Posterior vena cava (tissue), 2 donors: ENCODE data around the gene CNIH1. TPM values are rescaled to one million over a fixed set of nuclear protein-coding genes. Genes with fewer than 3 reads are reported as not detected.
A peak's percentile ranks its signal among the peaks of the same experiment; 100 is the strongest.

Experiments
- DNase-seq: peaks from one replicate; pipeline ENCODE4 v3.0.0-alpha.2; 2020; ENCODE audit warnings: low spot score
- intact Hi-C, 2 donors: fragments of 100-400 bp; cut with DNase I; formaldehyde crosslinking; loops; one replicate each; pipeline versions ENCODE4 v1.14.1 to v1.14.2; 2022 to 2023
- long read RNA-seq, 2 donors: library from polyadenylated mRNA; unstranded; transcript quantifications; one replicate each; pipeline ENCODE4 v2.0.0, GENCODE V29; 2020 to 2021
- total RNA-seq, 2 donors: library from RNA; stranded (reverse); fragmentation: NEBNext Ultra II Directional; extraction: Animal tissue kit (Norgen Biotek cat#: 25700); gene quantifications; one replicate each; pipeline ENCODE4 v1.2.1, GENCODE V29; 2021
- donor health status: DM: yes; HTN: yes; CAD: no.
- donor health status: DM: yes; HTN: yes; CAD: no.

CNIH1 gene
- 100 to 1,000 TPM; 104 to 110 TPM for total RNA-seq
- long read RNA-seq, donor 1, full-length matches to known transcripts: 22 of 30 reads
- long read RNA-seq, donor 1, partial matches to known transcripts: 0 of 30 reads
- long read RNA-seq, donor 1, other reads (novel, unspliced or antisense): 8 of 30 reads
- long read RNA-seq, donor 2, full-length matches to known transcripts: 159 of 164 reads
- long read RNA-seq, donor 2, partial matches to known transcripts: 3 of 164 reads
- long read RNA-seq, donor 2, other reads (novel, unspliced or antisense): 2 of 164 reads

DNA sequence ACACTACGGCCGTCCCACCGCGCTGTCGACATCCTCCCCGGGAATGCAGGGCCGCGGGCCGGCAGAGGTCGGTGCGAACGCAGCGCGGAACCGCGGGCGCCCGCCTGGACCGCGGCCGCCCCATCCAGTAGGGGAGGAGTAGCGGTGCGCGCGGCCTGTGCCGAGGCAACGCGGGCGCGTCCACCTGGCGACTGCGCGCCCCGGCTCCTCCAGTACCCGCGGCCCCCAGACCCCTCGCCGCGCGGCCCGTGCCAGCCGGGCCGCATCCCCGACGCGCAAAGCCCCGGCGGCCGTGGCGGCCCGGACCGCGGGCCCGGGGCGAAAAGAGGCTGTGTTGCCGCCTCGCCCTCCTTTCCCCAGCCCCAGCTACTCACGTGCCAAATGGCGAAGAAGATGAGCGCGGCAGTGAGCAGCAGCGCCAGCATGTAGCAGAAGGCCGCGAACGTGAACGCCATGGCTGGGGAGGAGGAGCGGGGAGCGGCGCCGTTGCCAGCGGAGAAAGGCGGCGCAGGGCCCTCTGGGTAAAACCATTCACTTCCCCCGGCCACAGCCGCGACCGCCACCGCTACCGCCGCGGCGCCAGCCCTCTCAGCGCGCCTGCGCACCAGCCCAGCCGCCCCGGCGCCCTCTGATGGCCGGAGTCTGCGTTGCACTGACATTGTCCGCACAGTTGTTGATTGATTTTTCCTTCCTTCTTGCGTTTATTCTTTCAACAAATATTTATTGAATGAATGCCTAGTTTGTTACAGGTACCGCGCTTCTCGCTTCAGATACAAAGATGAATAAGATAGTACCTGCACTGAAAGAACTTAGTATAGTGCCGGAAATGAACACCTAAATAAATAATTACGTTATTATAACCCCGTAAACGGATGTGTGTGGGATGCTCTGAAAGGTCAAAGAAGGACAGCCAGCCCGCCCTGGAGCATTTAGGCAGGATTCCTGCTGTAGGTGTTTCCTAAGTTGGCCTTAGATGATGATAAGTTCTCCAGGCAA, at the start of gene CNIH1:
TSS of gene CNIH1 (minus strand) at position 502 of the 996 bp plus-strand sequence. CDS start at position 455, 47 bp downstream.
- peak; percentile 98 for DNase-seq

DNA sequence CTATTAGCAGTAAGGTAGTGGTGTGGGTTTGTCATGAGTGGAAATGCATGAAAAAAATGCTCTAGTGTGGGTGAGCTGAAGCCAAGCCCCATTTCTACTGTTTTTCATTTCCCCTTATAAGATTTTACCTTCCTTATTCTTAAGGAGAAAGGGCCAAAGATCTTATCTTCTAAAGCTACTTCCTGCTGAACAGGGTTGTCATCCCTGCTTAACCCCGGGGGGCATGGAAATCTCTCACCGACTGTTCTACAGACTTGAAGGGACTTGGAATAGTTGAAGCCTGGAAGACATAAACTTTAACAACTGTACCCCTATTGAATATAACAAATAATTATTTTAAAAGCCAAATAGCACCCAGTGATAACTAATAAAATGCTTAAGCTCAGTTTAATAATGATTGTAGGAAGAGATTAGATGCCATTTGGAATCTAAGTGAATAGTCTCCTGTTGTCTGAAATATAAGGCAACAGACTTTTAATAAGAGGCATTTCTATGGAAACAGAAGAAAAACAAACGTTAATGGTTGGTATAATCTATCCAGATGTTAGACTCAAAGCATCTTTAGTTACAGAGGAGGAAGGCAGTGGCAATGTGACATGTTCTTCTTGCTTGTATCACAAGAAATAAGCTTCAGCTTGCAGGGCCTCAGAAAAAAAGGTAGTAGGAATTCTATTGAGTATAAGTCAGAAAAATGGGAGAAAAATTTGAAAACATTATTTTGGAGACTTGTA, 49.4 kb upstream of the CNIH1 start:
- DNase-seq: no peak
- intact Hi-C loops: no loop called here

More for the DNA sequence above, at the start of gene CNIH1:
- intact Hi-C loops: no loop called here

DNA sequence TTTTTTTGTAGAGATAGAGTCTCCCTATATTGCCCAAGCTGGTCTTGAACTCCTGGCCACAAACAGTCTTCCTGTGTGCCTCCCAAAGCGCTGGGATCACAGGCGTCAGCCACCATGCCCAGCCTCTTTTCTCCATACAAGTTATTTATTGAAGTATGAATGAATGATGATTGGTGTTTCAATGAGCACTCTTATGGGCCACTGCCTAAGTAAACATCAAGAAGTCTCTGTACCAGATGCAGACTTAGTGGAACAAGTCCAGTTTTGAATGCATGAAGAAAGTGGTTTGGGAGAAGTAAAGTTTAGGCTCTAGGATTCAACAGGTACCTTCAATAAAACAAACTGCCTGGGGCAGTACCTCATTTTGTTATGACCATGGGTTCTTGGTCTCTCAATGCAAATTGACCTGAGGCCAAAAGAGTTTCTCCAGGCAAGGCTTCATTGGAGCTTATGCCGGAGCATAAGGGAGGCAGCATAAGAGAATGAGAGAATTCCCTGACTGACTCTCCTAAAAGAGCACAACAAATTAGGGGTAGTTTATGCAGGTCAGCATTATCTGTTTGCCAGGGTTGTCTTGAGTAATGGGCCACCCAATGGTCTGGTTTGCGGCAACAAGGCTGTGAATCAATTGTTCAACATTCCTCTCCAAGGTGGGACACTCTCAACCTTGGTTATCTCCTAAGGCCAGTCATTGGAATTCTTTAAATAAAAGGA, 48.7 kb upstream of the CNIH1 start:
- intact Hi-C loops: no loop called here
- DNase-seq: no peak

DNA sequence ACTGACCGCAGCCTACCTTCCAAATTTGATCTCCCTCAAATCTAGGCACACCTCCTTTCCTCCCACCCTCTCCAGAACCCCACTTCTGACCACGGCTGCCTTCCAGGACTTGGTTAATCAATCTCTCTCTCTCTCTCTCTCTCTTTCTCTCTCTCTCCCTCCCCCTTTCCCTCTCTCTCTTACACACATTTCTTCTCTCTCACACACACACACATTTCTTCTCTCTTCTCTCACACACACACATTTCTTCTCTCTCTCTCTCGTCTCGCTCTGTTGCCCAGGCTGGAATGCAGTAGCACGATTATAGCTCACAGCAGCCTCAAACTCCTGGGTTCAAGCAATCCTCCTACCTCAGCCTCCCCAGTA, 48.1 kb upstream of the CNIH1 start:
- no peak for DNase-seq
- intact Hi-C loops: no loop called here

DNA sequence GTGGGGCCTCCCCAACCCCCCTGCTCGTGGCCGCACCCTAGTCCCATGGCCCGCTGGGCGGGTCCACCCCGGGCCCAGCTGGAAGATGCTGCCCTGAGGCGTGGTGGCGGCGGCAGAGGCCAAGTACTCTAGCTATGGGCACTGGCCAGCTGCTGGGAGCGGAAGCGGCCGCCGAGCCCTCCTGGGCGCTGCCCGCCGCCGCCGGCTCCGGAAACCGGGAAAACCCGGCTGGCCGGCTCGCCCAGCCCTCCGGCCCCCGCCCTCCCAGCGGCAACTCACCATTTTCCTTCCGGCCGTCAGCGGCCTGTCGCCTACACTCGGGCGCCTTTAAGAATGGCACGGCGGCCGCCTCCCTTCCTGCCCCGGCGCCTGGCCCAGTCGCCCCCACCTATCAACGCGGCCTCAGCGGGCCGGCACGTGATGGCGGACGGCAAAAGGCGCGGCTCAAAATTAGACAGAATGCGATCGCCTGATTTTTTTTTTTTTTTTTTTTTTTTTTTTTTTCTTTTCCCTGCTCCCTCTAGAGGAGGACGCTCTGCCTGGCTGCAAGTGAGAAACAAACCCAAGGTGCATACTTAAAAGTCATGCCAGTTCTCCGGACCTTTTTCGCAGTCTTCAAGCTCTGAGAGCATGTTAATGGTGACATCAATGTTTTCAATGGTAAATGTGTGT, 47.6 kb upstream of the CNIH1 start, which contains the start of gene GMFB:
TSS of gene GMFB (minus strand) at position 335 of the 672 bp plus-strand sequence. CDS start at position 282, 53 bp downstream.
- DNase-seq: peak; percentile 98
- intact Hi-C loops: no loop called here

DNA sequence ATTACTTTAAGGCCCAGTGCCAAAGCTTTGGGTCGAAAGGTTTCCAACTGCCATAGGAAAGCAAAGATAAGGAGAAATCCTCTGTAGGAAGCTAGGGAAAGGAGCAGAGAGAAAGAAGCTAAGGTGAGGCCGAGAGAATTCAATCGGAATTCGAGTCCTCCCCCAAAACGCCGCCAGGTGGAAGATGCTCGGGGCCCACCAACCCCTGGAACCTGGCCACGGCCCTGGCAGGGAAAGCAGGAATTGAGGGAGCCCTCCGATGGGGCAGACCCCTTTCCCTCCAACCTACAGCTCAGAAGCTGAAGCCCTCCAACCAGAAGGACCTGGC, 47.1 kb upstream of the CNIH1 start:
- intact Hi-C loops: no loop called here
- DNase-seq: no peak

DNA sequence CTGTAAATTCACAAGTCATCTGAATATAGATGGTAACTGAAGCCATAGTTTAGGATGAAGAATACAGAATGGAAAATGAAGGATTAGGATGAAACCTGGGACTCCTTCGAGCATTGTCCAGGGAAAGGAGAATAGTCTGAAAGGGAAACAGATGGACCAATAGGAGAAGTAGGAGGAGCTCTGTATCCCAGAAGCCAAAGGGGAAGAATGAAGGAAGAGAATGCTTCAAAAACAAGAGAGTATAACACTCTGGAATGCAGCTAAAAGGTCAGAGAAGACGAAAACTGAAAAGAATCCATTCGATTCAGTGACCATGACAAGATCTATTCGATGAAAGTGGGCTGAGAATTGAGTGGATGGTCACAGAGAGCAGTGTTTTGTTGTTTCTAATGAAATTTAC, 46.6 kb upstream of the CNIH1 start:
- intact Hi-C loops: no loop called here

DNA sequence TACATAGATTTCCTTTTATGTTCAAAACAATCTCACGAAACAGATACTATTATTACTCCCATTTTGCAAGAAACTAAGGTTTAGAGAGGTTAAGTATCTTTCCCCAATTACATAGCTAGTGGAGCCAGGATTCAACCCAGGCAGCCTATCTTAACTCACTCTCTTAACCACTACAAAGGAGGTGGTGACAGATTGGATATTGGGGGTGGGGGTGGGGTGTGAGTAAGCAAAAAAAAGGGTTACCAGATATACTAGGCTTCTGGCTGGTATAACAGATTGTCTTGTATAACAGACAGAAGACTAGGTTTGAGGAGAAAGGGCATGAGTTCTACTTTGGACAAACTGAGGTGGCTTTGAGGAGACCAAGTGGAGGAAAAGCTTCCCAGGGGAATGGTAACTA, 45.5 kb upstream of the CNIH1 start:
- intact Hi-C loops: no loop called here
- no peak for DNase-seq

More for the DNA sequence above, 46.6 kb upstream of the CNIH1 start:
- no peak for DNase-seq

DNA sequence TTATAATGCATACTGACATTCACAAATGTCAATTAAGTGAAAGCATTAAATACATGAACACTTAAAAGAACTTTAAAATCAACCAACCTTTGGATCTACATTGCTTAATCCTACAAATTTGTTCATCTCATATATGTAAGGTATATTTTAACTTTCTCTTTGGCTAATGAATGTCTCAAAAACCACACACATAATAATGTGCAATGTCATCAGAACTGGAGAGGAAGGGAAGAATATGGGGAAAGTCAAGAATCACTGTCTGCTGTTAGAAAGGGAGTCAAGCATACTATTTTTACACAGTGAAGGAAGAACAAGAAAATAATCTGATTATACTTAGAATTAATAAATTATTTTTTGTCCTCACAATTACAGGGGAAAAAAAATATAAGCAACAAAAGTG, 42.7 kb upstream of the CNIH1 start:
- no peak for DNase-seq
- intact Hi-C loops: no loop called here

DNA sequence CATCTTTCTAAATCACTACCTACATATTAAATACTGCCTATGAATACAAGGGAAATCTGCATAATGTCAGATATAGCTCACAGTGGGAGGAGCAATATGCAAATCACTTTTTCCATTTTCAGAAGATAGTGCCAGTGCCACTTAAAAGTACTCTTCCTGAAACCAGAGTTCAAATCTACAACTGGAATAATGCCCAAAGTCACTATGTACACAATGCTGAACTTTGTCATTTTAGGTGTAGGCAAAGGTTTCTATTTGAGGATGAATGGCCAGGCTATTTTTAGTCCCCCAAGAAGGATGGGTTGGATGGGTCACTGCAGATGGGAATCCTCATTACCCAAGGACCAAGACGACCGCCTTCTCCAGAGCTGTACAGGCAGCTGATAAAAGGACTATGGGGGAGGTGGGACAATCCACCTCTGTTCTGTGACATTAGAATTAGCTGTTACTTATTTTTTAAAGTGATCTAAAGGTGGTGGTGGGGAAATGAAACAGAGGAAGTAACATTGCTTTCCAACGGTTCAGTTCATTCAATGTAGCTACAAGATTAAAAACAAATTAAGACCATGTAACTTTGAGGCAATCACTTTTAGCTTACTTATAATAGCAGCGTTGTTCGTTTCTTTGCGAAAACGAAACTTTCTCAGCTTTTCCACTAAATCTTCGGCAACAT, 42.0 kb upstream of the CNIH1 start:
- no peak for DNase-seq
- intact Hi-C loops: no loop called here

DNA sequence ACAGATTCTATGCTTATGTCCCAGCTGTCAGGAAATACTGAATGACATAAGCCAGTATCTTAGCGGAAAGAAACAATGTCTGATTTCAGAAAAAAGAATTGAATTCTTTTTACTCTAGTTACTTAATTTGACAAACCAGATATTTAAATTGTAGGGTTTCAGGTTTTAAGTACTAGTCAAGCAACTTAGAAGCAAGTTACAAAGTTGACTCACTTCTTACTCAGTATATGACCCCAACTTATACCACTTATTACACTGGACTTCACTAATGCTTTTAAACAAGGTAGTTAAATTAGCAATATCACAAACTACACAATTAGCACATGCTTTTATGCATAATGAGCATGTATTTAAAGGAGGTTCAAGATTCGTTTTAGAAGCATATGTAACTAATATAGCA, 40.5 kb upstream of the CNIH1 start:
- DNase-seq: no peak
- intact Hi-C loops: no loop called here

DNA sequence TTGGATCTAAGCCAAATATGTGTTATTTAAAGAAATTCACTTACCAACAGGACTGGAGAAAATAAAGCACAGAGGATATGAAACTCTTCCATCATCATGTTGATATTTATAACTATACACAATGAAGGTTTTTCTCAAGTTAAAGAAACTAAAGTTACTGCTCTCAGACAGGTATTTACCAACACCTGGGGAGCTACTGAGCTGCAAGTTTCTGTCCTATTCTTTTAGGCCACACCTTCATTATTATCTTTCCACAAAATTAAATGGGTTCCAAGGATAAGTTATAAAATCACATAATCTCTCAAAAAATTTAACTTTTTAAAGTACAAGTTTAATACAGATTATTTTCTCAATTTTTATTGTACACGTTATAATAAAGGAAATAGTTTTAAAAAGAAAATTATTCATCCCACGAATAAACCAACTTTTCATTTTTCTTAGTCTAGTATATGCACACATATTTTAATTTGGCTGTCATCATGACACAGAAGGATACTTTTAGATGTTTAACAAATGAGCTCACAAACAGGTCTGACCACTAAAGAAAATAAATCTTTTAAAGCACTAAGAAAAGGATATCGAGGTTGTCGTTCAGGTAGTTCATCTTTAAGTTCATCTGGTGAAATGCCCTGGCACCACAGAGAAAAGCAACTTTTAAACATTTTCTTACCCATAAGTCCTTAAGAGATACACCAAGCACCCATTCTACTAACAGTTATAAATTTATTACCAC, 39.8 kb upstream of the CNIH1 start:
- DNase-seq: no peak
- intact Hi-C loops: no loop called here

DNA sequence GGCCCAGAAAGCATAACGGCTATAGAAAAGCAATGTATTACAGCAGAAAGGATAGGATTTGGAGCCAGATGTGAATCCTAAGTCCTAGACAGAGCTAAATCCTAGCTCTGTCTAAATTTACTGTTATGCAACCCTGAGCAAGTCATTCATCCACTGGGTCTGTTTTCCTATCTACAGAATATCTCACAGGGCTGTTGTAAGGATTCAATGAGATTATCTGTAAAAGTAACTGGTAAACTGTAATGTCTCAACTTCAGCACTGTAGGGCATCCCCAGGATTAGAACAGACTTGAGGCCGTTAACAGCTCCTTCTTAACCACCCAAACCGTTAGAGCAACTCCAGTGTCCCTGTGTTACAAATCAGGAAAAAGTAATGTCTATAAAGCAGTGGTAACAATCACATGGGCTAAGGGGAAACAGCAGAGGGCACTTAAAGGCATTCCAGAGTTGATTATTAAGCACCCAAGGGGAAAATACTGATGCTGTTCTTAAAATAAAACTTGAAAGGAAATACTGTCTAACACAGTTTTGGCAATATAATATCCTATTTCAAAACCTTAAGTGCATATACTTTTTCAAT, 37.6 kb upstream of the CNIH1 start:
- no peak for DNase-seq
- intact Hi-C loops: loop anchor here in 1 of 2 donors (5.0 kb wide), 1 partner anchor 1241 kb away; no protein-coding TSS in a partner anchor

DNA sequence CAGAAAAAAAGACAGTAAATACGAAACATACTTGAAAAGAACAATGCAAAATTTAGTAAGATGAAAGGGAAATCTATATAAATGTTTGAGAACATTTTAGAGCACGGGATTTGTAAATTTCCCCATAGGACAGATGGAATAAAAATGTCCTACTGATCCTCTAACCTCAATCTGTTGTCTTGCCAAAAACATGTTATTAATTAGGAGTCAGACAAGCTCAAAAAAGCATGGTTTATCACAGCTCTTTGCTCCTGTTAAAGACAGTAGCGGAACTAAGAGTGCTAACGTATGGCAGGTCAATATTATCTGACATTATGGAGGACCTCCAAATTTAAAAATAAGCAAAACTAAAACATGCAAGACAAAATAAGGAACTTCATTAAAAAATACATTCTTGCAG, 34.7 kb upstream of the CNIH1 start:
- intact Hi-C loops: loop anchor here in 1 of 2 donors (5.0 kb wide), 1 partner anchor 1239 kb away; no protein-coding TSS in a partner anchor
- DNase-seq: no peak

DNA sequence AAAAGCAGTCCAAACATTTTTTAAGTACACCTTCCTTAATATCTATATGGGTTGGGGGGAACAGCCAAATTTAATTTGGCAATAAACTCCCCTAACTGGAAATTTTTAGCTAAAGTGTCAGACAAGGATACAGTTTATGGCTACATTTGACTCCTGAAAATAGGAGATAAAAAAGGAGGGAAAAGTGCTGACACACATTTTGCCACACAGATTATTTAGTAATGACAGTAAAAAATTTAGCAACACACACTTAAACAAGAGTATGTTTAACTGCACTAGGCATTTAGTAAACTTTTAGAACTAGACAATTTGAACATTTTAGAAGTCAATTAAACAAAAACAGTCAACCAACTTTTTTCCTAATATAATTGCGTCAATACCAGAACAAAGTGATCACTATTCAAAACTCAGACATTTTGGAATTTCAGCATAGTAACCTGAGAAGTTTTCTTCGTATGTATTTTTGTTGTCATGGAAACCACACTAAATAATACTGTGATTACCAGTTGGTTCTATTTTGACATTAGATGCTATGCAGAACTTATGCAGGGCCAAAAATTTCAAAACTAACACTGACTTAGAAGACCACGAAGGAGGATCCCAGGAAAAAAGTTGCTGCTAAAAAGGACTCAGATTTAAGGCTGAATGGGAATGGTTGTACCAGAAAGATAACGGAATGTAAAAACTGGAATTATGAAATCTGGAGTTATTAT, 34.2 kb upstream of the CNIH1 start:
- intact Hi-C loops: loop anchor here in 1 of 2 donors (5.0 kb wide), 1 partner anchor 1238 kb away; no protein-coding TSS in a partner anchor
- no peak for DNase-seq

DNA sequence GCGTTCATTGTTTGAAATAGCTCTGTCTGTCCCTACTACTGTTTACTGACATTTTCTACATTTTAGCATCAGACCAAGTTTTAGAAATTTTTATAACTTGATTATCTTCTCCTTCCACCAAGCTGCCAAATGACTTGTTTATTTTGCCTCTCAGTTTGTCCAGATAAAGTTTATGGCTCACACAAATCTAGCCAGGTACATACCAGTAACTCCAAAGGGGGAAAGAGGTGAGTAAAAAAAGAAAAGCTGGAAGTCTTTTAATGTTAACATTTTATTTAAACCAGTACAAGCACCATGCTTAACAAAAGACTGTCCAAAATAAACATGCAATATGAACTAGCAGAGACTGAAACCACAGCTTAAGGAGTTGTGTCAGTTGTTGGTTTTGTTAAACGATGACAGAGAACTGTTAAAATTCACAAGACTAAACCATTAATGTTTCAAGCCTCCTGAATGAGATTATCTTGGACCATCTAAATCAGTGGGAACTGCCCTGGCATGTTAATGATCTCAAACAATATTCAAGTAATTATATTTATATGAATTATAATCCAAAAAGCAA, 33.1 kb upstream of the CNIH1 start:
- intact Hi-C loops: no loop called here
- DNase-seq: no peak
